NK-92 treated with Interleukin-12 subunit alpha and Interleukin-12 subunit beta, amount 100 ng/mL, for 24 hours (cell line): ENCODE measurements around the gene XXYLT1.

Experiments used
- DNase-seq: peaks from one replicate; lab custom pipeline; 2025; lab: John Stamatoyannopoulos, UW

The XXYLT1 gene

GRCh38 chr3:195267096-195267495 lies 3.9 kb downstream of the XXYLT1 start:
- no peak for DNase-seq

GRCh38 chr3:195266428-195266827 lies 4.5 kb downstream of the XXYLT1 start:
- DNase-seq = no peak

GRCh38 chr3:195265363-195265976 lies 5.5 kb downstream of the XXYLT1 start:
- DNase-seq = no peak

- no peak for DNase-seq
These were observed 6.9 kb downstream of the XXYLT1 start for GRCh38 chr3:195263925-195264600.

- DNase-seq = no peak
These were observed 7.6 kb downstream of the XXYLT1 start for GRCh38 chr3:195263193-195263924.

GRCh38 chr3:195261925-195262324 lies 9.0 kb downstream of the XXYLT1 start:
- no peak for DNase-seq

GRCh38 chr3:195260280-195260905 lies 10.6 kb downstream of the XXYLT1 start:
- no peak for DNase-seq

- DNase-seq = peak; percentile 90
These were observed 11.3 kb downstream of the XXYLT1 start for GRCh38 chr3:195259475-195260279.

GRCh38 chr3:195259154-195259474 lies 11.8 kb downstream of the XXYLT1 start:
- DNase-seq = no peak

GRCh38 chr3:195258449-195259153 lies 12.4 kb downstream of the XXYLT1 start:
- DNase-seq = no peak

GRCh38 chr3:195257454-195258448 lies 13.2 kb downstream of the XXYLT1 start:
- DNase-seq = no peak

GRCh38 chr3:195256639-195257453 lies 14.1 kb downstream of the XXYLT1 start:
- no peak for DNase-seq

- DNase-seq = no peak
These were observed 15.1 kb downstream of the XXYLT1 start for GRCh38 chr3:195255571-195256501.

- DNase-seq = no peak
These were observed 15.8 kb downstream of the XXYLT1 start for GRCh38 chr3:195255176-195255500.

- no peak for DNase-seq
These were observed 16.3 kb downstream of the XXYLT1 start for GRCh38 chr3:195254454-195255175.

- DNase-seq = no peak
These were observed 17.0 kb downstream of the XXYLT1 start for GRCh38 chr3:195253923-195254432.

GRCh38 chr3:195251336-195252065 lies 19.5 kb downstream of the XXYLT1 start:
- no peak for DNase-seq
